MM.1S (cell line): ENCODE measurements around the gene ABO.

Experiments
- DNase-seq: peaks from one replicate; pipeline ENCODE4 v3.0.0-alpha.2; 2015
- H2AFZ ChIP-seq: fragments of 300-600 bp; sonication (generic); 2 replicates; pipeline ENCODE4 v1.6.0; 2016; ENCODE audit warnings: antibody characterized with exemption, low read length
- H3F3A ChIP-seq: fragments of 300-600 bp; sonication (generic); 2 replicates; pipeline ENCODE4 v1.6.1; 2016; ENCODE audit warnings: mild to moderate bottlenecking, antibody characterized with exemption, low read length, moderate library complexity, mixed read lengths; ENCODE audit not compliant: insufficient read depth
- H3K27ac ChIP-seq: fragments of 300-600 bp; sonication (generic); 2 replicates; pipeline ENCODE4 v1.5.1; 2016; ENCODE audit warnings: mild to moderate bottlenecking, low read length
- H3K27me3 ChIP-seq: fragments of 300-600 bp; sonication (generic); replicated peaks from 2 replicates; pipeline ENCODE4 v1.6.0; 2016; ENCODE audit warnings: low read length; ENCODE audit not compliant: insufficient read depth
- H3K36me3 ChIP-seq: fragments of 300-600 bp; sonication (generic); replicated peaks from 2 replicates; pipeline ENCODE4 v1.6.1; 2016; ENCODE audit warnings: mild to moderate bottlenecking, low read length, mixed read lengths; ENCODE audit not compliant: insufficient read depth
- H3K4me1 ChIP-seq: fragments of 300-600 bp; sonication (generic); 2 replicates; pipeline ENCODE4 v1.6.1; 2016; ENCODE audit warnings: low read length, mixed read lengths
- H3K4me2 ChIP-seq: fragments of 300-600 bp; sonication (generic); 2 replicates; pipeline ENCODE4 v1.6.0; 2016; ENCODE audit warnings: low read depth, low read length
- H3K4me3 ChIP-seq: fragments of 300-600 bp; sonication (generic); 2 replicates; pipeline ENCODE4 v1.5.1; 2016; ENCODE audit warnings: low read length, mixed read lengths
- H3K79me2 ChIP-seq: fragments of 300-600 bp; sonication (generic); 2 replicates; pipeline ENCODE4 v1.6.1; 2016; ENCODE audit warnings: mixed run types, low read length, mixed read lengths
- H3K9ac ChIP-seq: fragments of 300-600 bp; sonication (generic); 2 replicates; pipeline ENCODE4 v1.6.1; 2016; ENCODE audit warnings: low read length, mixed read lengths
- H3K9me2 ChIP-seq: fragments of 300-600 bp; sonication (generic); replicated peaks from 2 replicates; pipeline ENCODE4 v1.6.1; 2016; ENCODE audit warnings: mild to moderate bottlenecking, low read length, mixed read lengths; ENCODE audit not compliant: insufficient read depth
- H3K9me3 ChIP-seq: fragments of 300-600 bp; sonication (generic); replicated peaks from 2 replicates; pipeline ENCODE4 v1.6.1; 2016; ENCODE audit warnings: mild to moderate bottlenecking, low read length, mixed read lengths; ENCODE audit not compliant: insufficient read depth
- H4K20me1 ChIP-seq: fragments of 300-600 bp; sonication (generic); 2 replicates; pipeline ENCODE4 v1.6.1; 2016; ENCODE audit warnings: mild to moderate bottlenecking, low read length, moderate library complexity, mixed read lengths; ENCODE audit not compliant: insufficient read depth
- EZH2 ChIP-seq: fragments of 300-600 bp; sonication (generic); optimal IDR thresholded peaks from 2 replicates; pipeline ENCODE3; 2017; ENCODE audit warnings: low read depth, mild to moderate bottlenecking, antibody characterized with exemption, low read length, mixed read lengths
- EZH2phosphoT487 ChIP-seq: fragments of 300-600 bp; sonication (generic); IDR thresholded peaks from 2 replicates; pipeline ENCODE4 v1.6.1; 2018; ENCODE audit warnings: antibody characterized with exemption, low read length
- TF ChIP-seq, protein P1 (sequence below): fragments of 300-600 bp; sonication (generic); IDR thresholded peaks from 2 replicates; pipeline ENCODE4 v1.5.1; 2016; ENCODE audit warnings: antibody characterized with exemption, low read length, mixed read lengths

The ABO gene

DNA sequence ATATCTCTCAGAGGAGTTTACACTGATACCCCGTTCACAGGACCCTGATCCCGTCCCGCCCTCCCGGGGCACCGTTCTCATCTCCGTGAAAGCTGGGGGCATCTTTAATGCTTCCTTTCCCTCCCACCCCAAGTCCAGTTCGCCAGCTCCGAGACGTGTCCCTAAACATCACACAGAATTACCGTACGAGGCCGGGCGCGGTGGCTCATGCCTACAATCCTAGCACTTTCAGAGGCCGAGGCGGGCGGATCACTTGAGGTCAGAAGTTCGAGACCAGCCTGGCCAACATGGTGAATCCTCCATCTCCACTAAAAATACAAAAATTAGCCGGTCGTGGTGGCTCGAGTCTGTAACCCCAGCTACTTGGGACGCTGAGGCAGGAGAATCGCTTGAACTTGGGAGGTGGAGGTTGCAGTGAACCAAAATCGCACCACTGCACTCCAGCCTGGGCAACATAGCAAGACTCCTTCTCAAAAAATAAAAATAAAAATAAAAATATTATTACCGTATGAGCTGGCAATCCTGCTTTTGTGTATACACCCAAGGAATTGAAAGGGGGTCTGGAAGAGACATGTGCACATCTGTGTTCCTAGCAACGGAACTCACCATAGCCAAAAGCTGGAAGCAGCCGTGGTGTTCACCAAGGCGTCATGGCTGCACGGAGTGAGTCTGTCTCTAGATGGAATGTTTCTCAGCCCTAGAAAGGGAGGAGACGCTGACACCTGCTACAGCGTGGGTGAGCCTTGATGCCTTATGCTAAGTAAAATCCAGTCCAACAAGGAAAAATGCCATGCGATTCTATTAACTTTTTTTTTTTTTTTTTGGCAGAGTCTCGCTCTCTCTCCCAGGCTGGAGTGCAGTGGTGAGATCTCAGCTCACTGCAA lies 1.2 kb upstream of the ABO start:
- Histone ChIP-seq H3K4me1 (no peaks in the 10 kb centered on the region), H2AFZ (no peak overlapping the region), H3K4me3 (no peak overlapping the region), H3K36me3 (no peaks in the 10 kb centered on the region), H3K79me2 (no peaks in the 10 kb centered on the region), H3F3A (no peaks in the 10 kb centered on the region), H3K27ac (no peak overlapping the region), H3K9ac (no peak overlapping the region), H3K9me3 (no peaks in the 10 kb centered on the region), H4K20me1 (no peaks in the 10 kb centered on the region), H3K9me2 (no peaks in the 10 kb centered on the region), H3K4me2 (no peak overlapping the region), H3K27me3 (peaks cover 92% of the 10 kb centered on the region)
- TF ChIP-seq, protein P1, sequence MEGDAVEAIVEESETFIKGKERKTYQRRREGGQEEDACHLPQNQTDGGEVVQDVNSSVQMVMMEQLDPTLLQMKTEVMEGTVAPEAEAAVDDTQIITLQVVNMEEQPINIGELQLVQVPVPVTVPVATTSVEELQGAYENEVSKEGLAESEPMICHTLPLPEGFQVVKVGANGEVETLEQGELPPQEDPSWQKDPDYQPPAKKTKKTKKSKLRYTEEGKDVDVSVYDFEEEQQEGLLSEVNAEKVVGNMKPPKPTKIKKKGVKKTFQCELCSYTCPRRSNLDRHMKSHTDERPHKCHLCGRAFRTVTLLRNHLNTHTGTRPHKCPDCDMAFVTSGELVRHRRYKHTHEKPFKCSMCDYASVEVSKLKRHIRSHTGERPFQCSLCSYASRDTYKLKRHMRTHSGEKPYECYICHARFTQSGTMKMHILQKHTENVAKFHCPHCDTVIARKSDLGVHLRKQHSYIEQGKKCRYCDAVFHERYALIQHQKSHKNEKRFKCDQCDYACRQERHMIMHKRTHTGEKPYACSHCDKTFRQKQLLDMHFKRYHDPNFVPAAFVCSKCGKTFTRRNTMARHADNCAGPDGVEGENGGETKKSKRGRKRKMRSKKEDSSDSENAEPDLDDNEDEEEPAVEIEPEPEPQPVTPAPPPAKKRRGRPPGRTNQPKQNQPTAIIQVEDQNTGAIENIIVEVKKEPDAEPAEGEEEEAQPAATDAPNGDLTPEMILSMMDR = no peak
- no peak for TF ChIP-seq EZH2
- no peak for TF ChIP-seq EZH2phosphoT487
- DNase-seq = no peak

DNA sequence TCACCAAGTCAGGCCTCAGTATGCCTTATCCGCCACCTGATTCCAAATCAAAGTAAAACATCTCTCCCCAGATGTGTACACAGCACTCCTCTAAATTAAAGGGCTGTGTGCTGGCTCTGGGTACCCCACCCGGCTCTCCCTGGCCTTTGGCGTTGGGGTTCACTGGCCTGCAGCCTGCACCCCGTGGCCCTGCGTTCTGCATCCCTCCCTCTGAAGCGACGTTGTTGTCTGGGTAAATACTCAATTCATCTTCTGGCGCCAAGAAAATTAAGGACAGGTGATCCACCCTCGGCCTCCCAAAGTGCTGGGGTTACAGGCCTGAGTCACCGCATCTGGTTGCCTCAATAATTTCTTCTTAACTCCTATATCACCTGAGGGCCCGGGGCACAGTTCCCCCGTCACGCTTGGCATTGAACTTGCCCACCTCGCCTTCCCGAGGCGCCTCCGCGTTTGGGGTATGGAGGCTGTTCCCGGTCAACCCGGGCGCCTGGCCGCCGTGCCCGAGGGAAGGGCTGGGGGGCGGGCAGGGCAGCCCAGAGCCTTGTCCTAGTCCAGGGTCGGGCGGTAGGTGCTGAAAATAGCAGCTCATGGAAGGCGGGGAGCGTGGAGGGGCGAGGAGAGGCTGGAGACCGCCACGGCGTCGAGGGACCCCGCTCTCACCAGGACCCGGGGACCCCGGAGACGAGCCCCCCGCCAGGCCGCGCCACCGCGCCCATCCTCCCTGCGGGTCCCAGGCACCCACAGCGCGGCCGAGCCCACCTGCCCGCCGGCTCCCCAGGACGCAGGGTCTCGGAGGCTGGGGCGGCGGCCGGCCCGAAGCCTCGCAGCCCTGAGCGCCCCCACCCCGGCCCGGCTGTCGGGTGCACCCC lies 531 bp downstream of the ABO start:
- Histone ChIP-seq H3K9me2 (no peaks in the 10 kb centered on the region), H3K4me1 (no peaks in the 10 kb centered on the region), H2AFZ (no peak overlapping the region), H3K36me3 (no peaks in the 10 kb centered on the region), H3K9ac (no peak overlapping the region), H3K4me2 (no peak overlapping the region), H3K9me3 (no peaks in the 10 kb centered on the region), H3K4me3 (no peak overlapping the region), H3K27me3 (peaks cover 91% of the 10 kb centered on the region), H3F3A (no peaks in the 10 kb centered on the region), H3K79me2 (no peaks in the 10 kb centered on the region), H3K27ac (no peak overlapping the region), H4K20me1 (no peaks in the 10 kb centered on the region)
- no peak for DNase-seq
- TF ChIP-seq, protein P1 = no peak
- TF ChIP-seq EZH2 (no peak), EZH2phosphoT487 (no peak)

DNA sequence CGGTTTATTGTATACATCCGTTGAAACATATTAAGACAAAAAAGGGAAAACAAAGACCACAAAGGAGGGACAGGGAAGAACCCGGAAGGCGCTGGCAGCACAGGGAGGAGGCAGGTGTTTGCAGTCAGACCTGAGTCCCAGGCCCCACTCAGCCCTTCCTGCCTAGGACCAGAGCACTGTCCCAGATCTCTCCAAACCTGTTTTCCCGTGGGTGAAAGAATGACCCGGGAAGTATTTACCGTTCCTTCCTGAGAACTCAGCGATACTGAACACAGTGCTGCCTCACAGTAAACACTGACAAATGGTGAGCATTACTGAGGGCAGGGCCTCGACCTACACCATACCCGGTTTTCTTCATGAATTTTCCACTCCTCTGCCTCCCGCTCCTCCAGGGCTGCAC lies 1.2 kb downstream of the ABO start:
- Histone ChIP-seq H3K9me3 (no peaks in the 10 kb centered on the region), H3K9me2 (no peaks in the 10 kb centered on the region), H3K9ac (no peak overlapping the region), H3K4me3 (no peak overlapping the region), H3K4me2 (no peak overlapping the region), H4K20me1 (no peaks in the 10 kb centered on the region), H3K79me2 (no peaks in the 10 kb centered on the region), H3K36me3 (no peaks in the 10 kb centered on the region), H3K27me3 (peaks cover 91% of the 10 kb centered on the region), H2AFZ (no peak overlapping the region), H3K27ac (no peak overlapping the region), H3F3A (no peaks in the 10 kb centered on the region), H3K4me1 (no peaks in the 10 kb centered on the region)
- no peak for TF ChIP-seq EZH2phosphoT487
- no peak for TF ChIP-seq EZH2
- TF ChIP-seq, protein P1 = no peak
- no peak for DNase-seq
